HG03460 (cell line): ENCODE data around the gene ATP8A2.

Source experiments
- ATAC-seq: cut with Tn5 transposase; IDR thresholded peaks from one replicate; pipeline ENCODE4 v1.9.1; 2021; ENCODE audit not compliant: unreplicated experiment

The ATP8A2 gene

GRCh38 chr13:26021956-26022355 is 650.2 kb downstream of the ATP8A2 start:
- ATAC-seq = no peak

- no peak for ATAC-seq
These were observed 650.9 kb downstream of the ATP8A2 start for GRCh38 chr13:26022538-26023292.

GRCh38 chr13:26024558-26024957 is 652.8 kb downstream of the ATP8A2 start:
- ATAC-seq = no peak

- no peak for ATAC-seq
These were observed 653.4 kb downstream of the ATP8A2 start for GRCh38 chr13:26025196-26025595.

DNA sequence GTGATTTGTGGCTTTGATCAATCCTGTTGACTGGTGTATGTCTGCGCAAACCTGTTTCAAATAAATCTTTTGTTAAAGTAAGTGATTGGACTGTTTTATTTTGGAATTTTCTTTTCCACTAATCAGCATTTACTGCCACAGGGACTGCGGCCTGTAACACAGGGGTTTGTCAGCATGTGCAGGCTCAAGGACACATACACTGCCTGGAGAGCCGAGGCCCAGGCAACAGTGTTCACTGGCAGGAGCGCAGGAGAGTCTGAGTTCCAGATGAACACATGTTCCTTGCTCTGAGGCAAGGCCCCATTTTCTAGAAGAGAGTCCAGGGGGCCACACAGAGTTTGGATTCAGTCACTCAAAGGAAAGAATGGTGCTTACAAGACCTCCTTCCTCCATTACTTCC is 654.0 kb downstream of the ATP8A2 start:
- ATAC-seq = no peak

GRCh38 chr13:26026211-26026610 is 654.4 kb downstream of the ATP8A2 start:
- no peak for ATAC-seq

GRCh38 chr13:26029581-26030136 is 657.9 kb downstream of the ATP8A2 start:
- ATAC-seq = no peak

DNA sequence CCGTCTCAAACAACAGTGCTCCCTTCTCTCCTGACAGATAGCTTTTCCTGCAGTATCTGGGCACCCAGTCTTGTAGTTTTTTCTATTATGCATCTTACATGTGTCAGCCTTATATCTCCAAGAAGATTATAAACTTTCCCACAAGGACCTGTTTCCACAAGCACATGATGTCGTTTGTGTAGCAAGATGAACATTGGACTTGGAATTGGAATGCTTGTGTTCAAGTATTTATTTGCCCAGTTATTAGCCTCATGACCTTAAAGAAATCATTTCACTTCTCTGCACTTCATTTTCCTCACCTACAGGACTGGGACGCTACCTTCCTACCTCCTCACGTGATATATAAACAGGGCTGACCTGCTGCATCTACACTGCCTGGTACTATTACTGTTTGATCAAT is 658.6 kb downstream of the ATP8A2 start:
- no peak for ATAC-seq

- no peak for ATAC-seq
These were observed 662.2 kb downstream of the ATP8A2 start for GRCh38 chr13:26034018-26034417.

DNA sequence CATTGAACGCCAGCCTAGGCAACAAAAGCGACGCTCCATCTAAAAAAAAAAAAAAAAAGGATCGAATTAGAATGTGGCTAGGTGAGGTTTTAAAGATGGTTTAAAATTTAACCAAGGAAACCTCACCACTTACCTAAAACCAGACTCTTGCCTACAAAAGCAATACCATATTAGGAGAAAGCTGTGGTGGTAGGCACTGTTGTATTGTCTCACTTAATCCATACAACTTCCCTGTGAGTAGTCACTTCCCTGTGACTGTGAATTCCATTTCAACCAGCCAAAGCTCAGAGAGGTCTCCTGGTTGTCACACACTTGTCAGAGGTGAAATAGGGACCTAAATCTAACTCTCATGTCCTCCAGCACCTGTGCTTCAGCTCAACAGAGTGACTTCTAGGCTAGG is 664.6 kb downstream of the ATP8A2 start:
- ATAC-seq = no peak

GRCh38 chr13:26037302-26037701 is 665.5 kb downstream of the ATP8A2 start:
- ATAC-seq = no peak

DNA sequence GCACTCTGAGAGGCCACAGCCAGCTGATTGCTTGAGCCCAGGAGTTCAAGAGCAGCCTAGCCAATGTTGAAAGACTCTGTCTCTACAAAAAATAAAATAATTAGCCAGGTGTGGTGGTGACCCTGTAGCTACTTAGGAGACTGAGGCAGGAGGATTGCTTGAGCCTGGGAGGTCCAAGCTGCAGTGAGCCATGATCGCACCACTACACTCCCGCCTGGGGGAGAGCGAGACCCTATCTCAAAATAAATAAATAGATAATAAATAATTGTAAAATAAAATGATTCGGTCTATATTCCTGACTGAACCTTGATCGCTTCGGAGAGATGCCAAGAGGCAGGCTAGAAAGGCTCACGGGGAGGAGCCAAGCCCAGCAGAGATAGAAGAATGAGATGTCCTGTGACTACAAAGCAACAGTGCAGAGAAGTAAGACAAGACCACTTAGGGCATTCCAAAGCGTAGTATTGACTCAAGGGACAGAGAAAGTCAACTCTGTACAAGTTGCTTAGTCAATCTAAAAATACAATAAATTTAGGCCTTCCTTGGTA is 667.2 kb downstream of the ATP8A2 start:
- no peak for ATAC-seq

DNA sequence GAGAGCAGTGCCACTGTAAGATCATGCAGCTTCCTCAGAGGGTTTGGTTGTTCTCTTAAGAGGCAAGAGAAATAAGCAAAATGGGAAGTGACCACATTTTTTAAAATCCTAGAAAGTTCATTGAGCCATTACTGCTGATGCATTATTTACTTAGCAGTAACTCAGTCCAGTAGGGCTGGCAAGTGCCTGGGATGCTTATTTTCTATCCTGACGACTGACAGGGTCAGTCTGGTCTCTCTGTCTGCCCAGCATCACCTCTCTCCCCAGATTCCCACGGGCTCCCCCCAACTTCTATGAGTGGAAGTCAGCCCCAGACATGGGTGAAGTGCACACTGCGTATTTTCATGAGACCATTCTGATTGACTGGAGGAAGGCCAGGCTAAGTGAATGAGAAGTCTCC is 669.7 kb downstream of the ATP8A2 start:
- no peak for ATAC-seq

DNA sequence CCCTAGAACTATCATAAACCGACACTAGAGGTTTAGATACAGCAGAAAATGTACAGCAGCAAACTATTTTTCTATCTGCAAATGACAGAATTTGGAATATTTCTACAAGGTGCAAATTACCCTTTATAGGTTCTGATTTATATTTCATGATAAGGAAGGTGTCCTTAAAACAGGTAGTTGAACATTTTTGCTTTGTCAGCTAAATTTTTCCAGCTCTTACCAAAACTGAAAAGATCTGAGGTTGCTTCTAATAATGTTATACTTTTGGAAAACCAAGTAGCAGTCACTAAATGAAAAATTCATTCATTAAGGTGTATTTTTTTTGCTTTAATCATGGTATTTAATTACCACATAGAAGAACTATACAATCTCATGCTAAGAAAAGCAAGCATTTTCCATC is 671.0 kb downstream of the ATP8A2 start:
- no peak for ATAC-seq

GRCh38 chr13:26045142-26045541 is 673.4 kb downstream of the ATP8A2 start:
- no peak for ATAC-seq

DNA sequence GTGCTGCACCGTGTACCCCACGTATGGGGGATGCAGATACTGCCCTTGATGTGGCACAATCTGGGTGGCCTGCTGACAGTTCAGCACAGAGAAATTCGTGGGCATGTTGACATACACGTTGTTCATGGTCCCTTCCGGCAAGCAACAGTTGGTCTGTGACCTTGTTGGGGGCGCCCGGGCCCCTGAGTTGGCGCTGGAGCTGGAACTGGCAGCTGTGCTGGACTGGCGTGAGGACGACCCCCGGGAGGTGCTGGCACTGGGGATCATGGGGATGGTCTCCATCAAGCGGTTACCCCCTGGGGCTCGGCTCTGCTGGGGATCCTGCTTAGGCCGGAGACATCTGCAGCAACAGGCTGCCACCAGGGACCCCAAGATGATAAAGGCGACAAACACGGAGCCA is 674.9 kb downstream of the ATP8A2 start:
- ATAC-seq = no peak

DNA sequence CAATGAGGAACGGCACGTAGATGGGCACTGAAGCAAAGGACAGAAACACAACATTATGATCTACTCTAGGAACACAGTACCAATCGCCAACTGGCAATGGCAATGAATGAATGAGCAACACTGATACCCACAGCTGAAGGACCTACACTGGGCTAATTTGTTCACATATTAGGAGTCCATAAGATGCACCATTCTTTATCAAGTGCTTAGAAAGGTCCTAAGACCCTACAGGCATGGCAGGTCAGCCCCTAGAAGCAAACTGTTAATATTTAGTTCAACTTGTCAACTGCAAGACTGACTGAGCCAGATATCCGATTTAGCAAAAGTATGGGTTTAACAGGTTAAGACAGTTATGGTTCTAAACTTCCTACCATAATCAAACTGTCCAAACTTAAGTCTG is 675.3 kb downstream of the ATP8A2 start:
- no peak for ATAC-seq

- no peak for ATAC-seq
These were observed 677.0 kb downstream of the ATP8A2 start for GRCh38 chr13:26048741-26049140.

DNA sequence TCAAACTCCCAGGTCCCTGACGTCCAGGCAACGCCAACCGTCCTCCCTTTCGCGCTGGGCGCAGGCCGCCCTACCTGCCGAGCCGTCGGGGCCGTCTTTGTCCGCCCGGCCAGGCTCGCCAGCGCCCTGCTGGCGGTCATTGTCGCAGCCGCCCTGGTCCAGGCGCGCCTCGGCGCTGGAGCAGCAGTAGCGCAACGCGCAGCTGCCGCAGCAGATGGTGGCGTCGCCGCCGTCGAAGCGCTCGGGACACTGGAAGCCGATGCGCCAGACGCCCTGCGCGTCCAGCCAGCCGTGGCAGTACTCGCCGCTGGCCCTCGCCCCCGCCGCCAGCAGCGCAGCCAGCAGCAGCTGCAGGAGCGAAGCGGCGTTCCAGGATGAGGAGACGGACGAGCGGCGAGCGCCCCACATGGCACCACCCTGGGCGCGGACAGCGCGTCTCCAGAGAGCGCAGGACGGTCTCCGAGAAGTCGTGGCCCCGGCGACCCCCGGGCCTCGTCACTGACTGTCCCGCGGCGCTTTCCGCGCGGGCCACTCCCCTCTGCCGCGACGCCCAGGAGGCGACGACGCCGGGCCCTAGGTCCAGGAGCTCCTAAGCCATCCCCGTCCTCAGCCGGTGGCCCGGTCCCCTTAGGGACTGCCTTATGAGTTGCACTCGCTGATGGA is 678.9 kb downstream of the ATP8A2 start:
- no peak for ATAC-seq

GRCh38 chr13:26051231-26051656 is 679.5 kb downstream of the ATP8A2 start:
- ATAC-seq = no peak

DNA sequence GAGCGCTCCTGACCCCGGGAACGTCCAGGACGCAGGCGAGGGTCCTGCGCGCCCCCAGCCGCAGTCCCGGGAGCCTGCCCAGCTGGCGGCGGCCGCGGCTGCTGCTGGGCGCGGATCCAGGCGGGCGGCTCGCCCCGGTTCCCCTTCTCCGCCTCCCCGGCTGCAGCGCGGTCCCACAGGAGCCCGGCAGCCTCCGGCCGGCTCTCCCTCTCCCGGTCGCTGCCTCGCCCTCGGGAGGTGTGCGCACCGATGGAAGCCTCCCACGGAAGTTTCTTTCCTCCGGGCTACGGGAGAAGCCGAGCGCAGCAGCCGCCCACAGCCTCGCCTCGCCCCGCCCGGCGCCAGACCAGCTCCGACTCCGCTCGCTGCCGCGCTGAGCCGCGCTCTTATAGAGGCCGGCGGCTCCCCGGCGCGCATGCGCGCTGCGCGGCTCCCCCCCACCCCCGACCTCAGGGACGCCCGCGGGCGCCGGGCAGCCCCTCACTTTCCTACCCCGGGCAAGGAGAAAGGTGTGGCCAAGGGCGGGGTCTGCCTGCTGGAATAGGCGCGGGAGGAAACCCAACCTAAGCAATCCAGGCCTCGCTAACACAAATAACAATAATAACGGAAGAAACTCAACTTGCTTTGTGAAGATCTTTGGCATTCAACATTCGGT is 680.0 kb downstream of the ATP8A2 start, which contains the start of gene SHISA2:
SHISA2 (minus strand) TSS at position 360 of the 655 bp plus-strand sequence. CDS start 1,041 bp downstream, outside the sequence.
- ATAC-seq = no peak
